Measurements from ENCODE around the gene TMEM52.

The TMEM52 gene

DNA sequence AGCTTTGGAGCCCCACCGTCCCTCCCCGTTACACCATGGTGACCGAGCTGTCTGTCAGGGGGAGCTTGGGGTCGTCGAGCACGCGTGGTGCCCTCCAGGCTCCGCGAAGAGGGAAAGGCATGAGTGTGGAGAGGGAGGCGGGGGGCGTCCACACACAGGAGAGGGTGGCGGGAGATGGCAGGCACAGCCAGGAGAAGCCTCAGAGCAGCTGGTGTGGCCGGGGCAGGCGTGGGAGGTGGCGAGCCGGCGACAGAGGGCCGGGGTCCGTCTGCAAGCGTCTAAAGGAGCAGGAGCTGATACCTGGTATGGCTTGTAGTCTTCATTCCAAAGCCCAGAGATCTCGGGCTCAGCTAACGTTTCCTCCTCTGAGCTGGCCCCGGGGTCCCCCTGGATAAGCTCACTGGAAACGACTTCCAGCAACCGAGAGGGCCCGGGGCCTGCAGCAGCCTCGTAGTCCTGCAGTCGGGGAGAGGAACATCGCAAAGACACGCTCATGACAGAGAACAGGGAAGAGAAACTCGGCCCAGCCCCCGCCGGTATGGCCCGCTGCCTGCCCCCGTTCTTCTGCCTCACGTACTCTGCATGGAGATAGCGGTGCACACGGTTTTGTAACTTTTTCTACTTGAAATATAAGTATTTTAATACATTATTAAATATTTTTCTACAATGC, 47.1 kb upstream of the TMEM52 start:
- no peak overlapping the region for H3K27ac ChIP-seq (ENCODE audit: low read length)
- H3K9me3 ChIP-seq (replicated peaks; ENCODE audit: insufficient read depth, low read length): no peaks in the 10 kb centered on the region
- H3K4me2 ChIP-seq (ENCODE audit: low read depth, low read length): no peak overlapping the region
- DNase-seq: peak; percentile 2
- no peaks in the 10 kb centered on the region for H4K20me1 ChIP-seq (ENCODE audit: insufficient read depth, low read length)
- no peaks in the 10 kb centered on the region for H3K4me1 ChIP-seq (ENCODE audit: low read length)
- H3K79me2 ChIP-seq (ENCODE audit: low read length): no peaks in the 10 kb centered on the region
- H3K9ac ChIP-seq (ENCODE audit: low read length): no peak overlapping the region
- TF ChIP-seq, protein P1, sequence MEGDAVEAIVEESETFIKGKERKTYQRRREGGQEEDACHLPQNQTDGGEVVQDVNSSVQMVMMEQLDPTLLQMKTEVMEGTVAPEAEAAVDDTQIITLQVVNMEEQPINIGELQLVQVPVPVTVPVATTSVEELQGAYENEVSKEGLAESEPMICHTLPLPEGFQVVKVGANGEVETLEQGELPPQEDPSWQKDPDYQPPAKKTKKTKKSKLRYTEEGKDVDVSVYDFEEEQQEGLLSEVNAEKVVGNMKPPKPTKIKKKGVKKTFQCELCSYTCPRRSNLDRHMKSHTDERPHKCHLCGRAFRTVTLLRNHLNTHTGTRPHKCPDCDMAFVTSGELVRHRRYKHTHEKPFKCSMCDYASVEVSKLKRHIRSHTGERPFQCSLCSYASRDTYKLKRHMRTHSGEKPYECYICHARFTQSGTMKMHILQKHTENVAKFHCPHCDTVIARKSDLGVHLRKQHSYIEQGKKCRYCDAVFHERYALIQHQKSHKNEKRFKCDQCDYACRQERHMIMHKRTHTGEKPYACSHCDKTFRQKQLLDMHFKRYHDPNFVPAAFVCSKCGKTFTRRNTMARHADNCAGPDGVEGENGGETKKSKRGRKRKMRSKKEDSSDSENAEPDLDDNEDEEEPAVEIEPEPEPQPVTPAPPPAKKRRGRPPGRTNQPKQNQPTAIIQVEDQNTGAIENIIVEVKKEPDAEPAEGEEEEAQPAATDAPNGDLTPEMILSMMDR (IDR thresholded peaks at IDR 0.05; ENCODE audit: low read length): no peak
- TF ChIP-seq EZH2 (optimal IDR thresholded peaks at IDR 0.05; ENCODE audit: low read depth, low read length) (no peak), EZH2phosphoT487 (IDR thresholded peaks at IDR 0.05; ENCODE audit: low read length) (no peak)
- no peak overlapping the region for H2AFZ ChIP-seq (ENCODE audit: low read length)
- H3F3A ChIP-seq (ENCODE audit: insufficient read depth, low read length): no peaks in the 10 kb centered on the region
- H3K36me3 ChIP-seq (replicated peaks; ENCODE audit: insufficient read depth, low read length): no peaks in the 10 kb centered on the region
- peaks cover 79% of the 10 kb centered on the region for H3K27me3 ChIP-seq (replicated peaks; ENCODE audit: insufficient read depth, low read length)
- no peaks in the 10 kb centered on the region for H3K9me2 ChIP-seq (replicated peaks; ENCODE audit: insufficient read depth, low read length)
- H3K4me3 ChIP-seq (ENCODE audit: low read length): no peak overlapping the region

DNA sequence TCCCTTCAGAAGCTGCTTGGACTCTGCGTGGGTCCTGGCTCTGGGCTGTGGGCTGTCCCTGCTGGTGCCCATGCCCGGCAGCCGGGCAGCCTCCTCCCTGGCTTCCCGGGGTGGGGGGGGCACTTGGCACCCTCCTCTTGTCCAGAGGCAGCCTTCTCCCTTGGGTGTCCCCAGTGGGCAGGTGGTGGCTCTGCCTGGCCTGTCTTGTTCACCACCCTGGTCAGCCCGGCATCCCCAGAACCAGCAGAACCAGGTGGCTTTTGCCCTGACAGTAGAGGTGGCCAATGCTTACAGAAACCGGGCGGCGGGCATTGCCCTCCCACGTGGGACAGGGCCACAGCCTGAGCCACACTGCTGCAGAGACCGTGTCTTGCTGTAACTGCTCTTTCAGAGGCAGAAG, 46.5 kb upstream of the TMEM52 start:
- no peaks in the 10 kb centered on the region for H3K79me2 ChIP-seq (ENCODE audit: low read length)
- H3K4me1 ChIP-seq (ENCODE audit: low read length): no peaks in the 10 kb centered on the region
- no peaks in the 10 kb centered on the region for H3K9me2 ChIP-seq (replicated peaks; ENCODE audit: insufficient read depth, low read length)
- no peaks in the 10 kb centered on the region for H3F3A ChIP-seq (ENCODE audit: insufficient read depth, low read length)
- H3K9me3 ChIP-seq (replicated peaks; ENCODE audit: insufficient read depth, low read length): no peaks in the 10 kb centered on the region
- H2AFZ ChIP-seq (ENCODE audit: low read length): no peak overlapping the region
- no peaks in the 10 kb centered on the region for H4K20me1 ChIP-seq (ENCODE audit: insufficient read depth, low read length)
- DNase-seq: no peak
- no peak overlapping the region for H3K27ac ChIP-seq (ENCODE audit: low read length)
- no peak for TF ChIP-seq EZH2 (optimal IDR thresholded peaks at IDR 0.05; ENCODE audit: low read depth, low read length)
- no peak for TF ChIP-seq EZH2phosphoT487 (IDR thresholded peaks at IDR 0.05; ENCODE audit: low read length)
- TF ChIP-seq, protein P1 (IDR thresholded peaks at IDR 0.05; ENCODE audit: low read length): no peak
- H3K4me3 ChIP-seq (ENCODE audit: low read length): no peak overlapping the region
- H3K27me3 ChIP-seq (replicated peaks; ENCODE audit: insufficient read depth, low read length): peaks cover 86% of the 10 kb centered on the region
- no peak overlapping the region for H3K9ac ChIP-seq (ENCODE audit: low read length)
- no peaks in the 10 kb centered on the region for H3K36me3 ChIP-seq (replicated peaks; ENCODE audit: insufficient read depth, low read length)
- H3K4me2 ChIP-seq (ENCODE audit: low read depth, low read length): no peak overlapping the region

DNA sequence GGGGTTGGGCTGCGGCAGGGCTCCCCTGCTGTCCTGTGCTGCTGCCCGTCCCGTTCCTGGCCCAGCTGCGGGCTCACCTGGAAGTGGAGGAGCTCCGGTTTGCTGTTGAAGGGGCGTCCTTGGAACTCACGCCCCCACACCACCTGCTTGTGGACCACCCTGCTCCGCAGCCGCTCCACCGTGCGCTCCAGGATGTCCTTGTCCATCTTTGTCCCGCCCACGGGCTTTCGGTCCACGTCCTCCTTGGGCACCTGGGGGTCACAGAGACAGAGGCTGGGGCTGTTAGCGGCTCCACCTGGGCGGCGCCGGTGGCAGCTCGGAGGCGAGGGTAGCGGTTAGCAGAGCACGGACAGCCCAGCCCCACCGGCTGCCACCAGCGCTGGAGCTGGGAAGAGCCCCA, 45.7 kb upstream of the TMEM52 start:
- no peak overlapping the region for H2AFZ ChIP-seq (ENCODE audit: low read length)
- H3K9me2 ChIP-seq (replicated peaks; ENCODE audit: insufficient read depth, low read length): no peaks in the 10 kb centered on the region
- no peak overlapping the region for H3K27ac ChIP-seq (ENCODE audit: low read length)
- no peak overlapping the region for H3K4me2 ChIP-seq (ENCODE audit: low read depth, low read length)
- DNase-seq: no peak
- H3K9me3 ChIP-seq (replicated peaks; ENCODE audit: insufficient read depth, low read length): no peaks in the 10 kb centered on the region
- no peaks in the 10 kb centered on the region for H4K20me1 ChIP-seq (ENCODE audit: insufficient read depth, low read length)
- H3K79me2 ChIP-seq (ENCODE audit: low read length): no peaks in the 10 kb centered on the region
- H3K27me3 ChIP-seq (replicated peaks; ENCODE audit: insufficient read depth, low read length): peaks cover 90% of the 10 kb centered on the region
- TF ChIP-seq, protein P1 (IDR thresholded peaks at IDR 0.05; ENCODE audit: low read length): no peak
- TF ChIP-seq EZH2 (optimal IDR thresholded peaks at IDR 0.05; ENCODE audit: low read depth, low read length) (no peak), EZH2phosphoT487 (IDR thresholded peaks at IDR 0.05; ENCODE audit: low read length) (no peak)
- no peak overlapping the region for H3K9ac ChIP-seq (ENCODE audit: low read length)
- H3K4me1 ChIP-seq (ENCODE audit: low read length): no peaks in the 10 kb centered on the region
- H3F3A ChIP-seq (ENCODE audit: insufficient read depth, low read length): no peaks in the 10 kb centered on the region
- H3K36me3 ChIP-seq (replicated peaks; ENCODE audit: insufficient read depth, low read length): no peaks in the 10 kb centered on the region
- H3K4me3 ChIP-seq (ENCODE audit: low read length): no peak overlapping the region
